ENCODE measurements around the gene NAV2. TPM values are rescaled to one million over a fixed set of nuclear protein-coding genes. Genes with fewer than 3 reads are reported as not detected.

Gene NAV2
- polyA plus RNA-seq, 1 experiment = 5.1 TPM

DNA sequence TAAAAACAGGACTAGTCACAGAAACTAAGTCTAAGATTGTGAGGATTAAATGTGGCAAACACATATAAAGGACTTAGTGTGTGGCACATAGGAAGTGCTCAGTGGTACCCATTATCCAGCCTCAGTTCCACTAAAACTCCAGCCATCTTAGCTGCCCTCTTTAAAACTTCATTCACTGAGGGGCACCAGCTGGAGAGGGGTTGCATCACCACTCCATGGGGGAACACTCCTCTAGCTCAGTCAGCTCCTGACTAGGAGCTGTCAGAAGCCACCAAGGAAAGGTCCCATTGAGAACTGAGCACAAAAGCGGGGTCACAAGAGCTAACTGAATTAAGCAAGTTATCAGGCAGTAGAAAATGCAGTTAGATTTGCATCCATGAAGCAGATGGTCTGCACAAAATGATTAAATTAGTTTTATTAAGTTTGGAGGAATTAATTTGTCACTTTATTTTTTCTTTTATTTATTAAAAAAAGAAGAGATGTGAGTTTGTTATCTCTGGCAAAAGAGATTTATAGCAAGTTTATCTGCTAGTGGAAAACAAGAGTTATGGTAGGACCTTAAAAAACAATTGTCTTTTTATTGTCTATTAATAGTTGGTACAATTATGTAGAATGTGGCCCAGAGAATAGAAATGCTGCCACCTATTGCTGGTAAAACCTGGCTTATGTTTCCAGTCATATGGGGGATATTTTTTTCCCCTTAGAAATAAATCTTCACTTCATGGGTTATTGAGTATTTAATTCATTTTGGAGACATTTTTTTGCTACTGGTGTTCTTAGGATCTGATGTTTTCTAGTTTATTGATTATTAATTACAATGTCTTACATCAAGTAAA, 95.7 kb downstream of the NAV2 start:
- no peak for DNase-seq (ENCODE audit: low read depth, low spot score)
- ChIA-PET POLR2A (no interaction called here), CTCF (interaction anchor here (0.6 to 1.2 kb wide), 6 partner anchors 8 to 549 kb away, joined by 3 to 4 read pairs (median 3); no protein-coding TSS in a partner anchor)
- TF ChIP-seq, protein P1, sequence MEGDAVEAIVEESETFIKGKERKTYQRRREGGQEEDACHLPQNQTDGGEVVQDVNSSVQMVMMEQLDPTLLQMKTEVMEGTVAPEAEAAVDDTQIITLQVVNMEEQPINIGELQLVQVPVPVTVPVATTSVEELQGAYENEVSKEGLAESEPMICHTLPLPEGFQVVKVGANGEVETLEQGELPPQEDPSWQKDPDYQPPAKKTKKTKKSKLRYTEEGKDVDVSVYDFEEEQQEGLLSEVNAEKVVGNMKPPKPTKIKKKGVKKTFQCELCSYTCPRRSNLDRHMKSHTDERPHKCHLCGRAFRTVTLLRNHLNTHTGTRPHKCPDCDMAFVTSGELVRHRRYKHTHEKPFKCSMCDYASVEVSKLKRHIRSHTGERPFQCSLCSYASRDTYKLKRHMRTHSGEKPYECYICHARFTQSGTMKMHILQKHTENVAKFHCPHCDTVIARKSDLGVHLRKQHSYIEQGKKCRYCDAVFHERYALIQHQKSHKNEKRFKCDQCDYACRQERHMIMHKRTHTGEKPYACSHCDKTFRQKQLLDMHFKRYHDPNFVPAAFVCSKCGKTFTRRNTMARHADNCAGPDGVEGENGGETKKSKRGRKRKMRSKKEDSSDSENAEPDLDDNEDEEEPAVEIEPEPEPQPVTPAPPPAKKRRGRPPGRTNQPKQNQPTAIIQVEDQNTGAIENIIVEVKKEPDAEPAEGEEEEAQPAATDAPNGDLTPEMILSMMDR (IDR thresholded peaks at IDR 0.05; ENCODE audit: low read depth, low read length) = 0 out of 2 replicates have a peak, but pooled peaks have one; percentile 27
- H3K4me3 ChIP-seq (ENCODE audit: low read depth, low read length) = no peak overlapping the region
- no peaks in the 10 kb centered on the region for H3K27me3 ChIP-seq (ENCODE audit: control insufficient read depth, insufficient read depth, low read length)
- no peaks in the 10 kb centered on the region for H3K9me3 ChIP-seq (ENCODE audit: control insufficient read depth, insufficient read depth, low read length)
- no peak overlapping the region for H3K27ac ChIP-seq (ENCODE audit: low read depth, low read length)

DNA sequence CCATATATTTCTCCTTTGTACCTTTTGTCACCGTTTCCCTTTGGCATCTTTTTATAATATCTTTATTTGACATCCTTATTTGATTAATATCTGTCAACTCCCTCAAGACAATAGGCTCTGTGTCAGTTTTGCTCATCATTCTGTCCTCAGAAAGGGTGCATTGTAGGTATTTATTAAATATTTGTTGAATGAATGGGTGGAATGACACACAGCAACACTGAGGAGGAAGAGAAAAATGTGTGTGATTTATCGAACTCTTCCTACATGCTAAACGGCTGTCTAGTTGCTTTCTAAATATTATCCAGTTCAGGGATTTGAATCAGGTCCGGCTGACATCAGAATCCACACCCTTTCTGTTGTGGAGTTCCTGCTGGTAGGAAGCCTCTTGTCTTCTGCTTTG, 98.2 kb downstream of the NAV2 start:
- TF ChIP-seq, protein P1 (IDR thresholded peaks at IDR 0.05; ENCODE audit: low read depth, low read length) = no peak
- H3K27me3 ChIP-seq (ENCODE audit: control insufficient read depth, insufficient read depth, low read length) = no peaks in the 10 kb centered on the region
- POLR2A ChIA-PET = no interaction called here
- H3K27ac ChIP-seq (ENCODE audit: low read depth, low read length) = no peak overlapping the region
- no peak overlapping the region for H3K4me3 ChIP-seq (ENCODE audit: low read depth, low read length)
- DNase-seq (ENCODE audit: low read depth, low spot score) = no peak
- CTCF ChIA-PET = interaction anchor here (0.9 to 1.0 kb wide), 2 partner anchors 92 to 317 kb away, joined by 3 read pairs; no protein-coding TSS in a partner anchor
- H3K9me3 ChIP-seq (ENCODE audit: control insufficient read depth, insufficient read depth, low read length) = no peaks in the 10 kb centered on the region

DNA sequence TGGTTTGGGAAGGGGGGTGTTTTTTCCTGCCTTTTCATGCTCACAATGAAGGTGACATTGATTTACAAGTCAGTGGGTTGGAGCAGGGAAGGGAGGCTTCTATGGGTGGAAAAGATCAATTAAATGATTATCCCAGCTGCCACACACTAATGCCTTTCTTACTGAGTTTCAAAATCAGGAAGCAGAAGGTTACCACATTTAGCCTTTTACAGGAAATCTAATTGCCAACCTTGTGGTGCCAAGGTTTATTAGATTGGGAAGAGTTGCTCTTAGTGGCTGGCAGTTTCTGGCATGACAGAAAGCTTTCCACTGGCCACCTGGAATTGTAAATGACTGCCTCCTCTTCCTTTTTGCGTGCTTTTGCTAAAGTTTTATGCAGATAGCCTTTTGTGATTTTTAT, 98.7 kb downstream of the NAV2 start:
- Histone ChIP-seq H3K27me3 (ENCODE audit: control insufficient read depth, insufficient read depth, low read length) (no peaks in the 10 kb centered on the region), H3K4me3 (ENCODE audit: low read depth, low read length) (no peak overlapping the region), H3K27ac (ENCODE audit: low read depth, low read length) (no peak overlapping the region), H3K9me3 (ENCODE audit: control insufficient read depth, insufficient read depth, low read length) (no peaks in the 10 kb centered on the region)
- TF ChIP-seq, protein P1 (IDR thresholded peaks at IDR 0.05; ENCODE audit: low read depth, low read length) = no peak
- ChIA-PET POLR2A (no interaction called here), CTCF (interaction anchor here (1.0 kb wide), 1 partner anchor 317 kb away, joined by 3 read pairs; no protein-coding TSS in a partner anchor)
- no peak for DNase-seq (ENCODE audit: low read depth, low spot score)

DNA sequence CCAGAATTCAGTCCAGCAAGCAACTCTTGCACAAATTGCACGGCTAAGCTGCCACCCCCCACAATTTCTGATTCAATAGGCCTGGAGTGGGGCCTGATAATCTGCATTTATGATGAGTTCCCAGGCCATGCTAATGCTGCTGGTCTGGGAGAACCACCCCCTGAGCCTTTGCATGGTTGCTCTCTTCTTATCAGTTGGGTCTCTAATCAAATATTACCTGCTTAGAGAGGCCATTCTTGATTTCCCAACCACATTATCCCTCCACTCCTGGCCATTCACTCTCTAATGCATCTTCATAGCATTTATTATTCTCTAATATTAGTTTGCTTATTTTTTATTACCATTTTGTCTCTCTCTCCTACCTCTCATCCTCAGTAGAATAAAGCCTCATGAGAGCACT, 99.5 kb downstream of the NAV2 start:
- Histone ChIP-seq H3K4me3 (ENCODE audit: low read depth, low read length) (no peak overlapping the region), H3K27me3 (ENCODE audit: control insufficient read depth, insufficient read depth, low read length) (no peaks in the 10 kb centered on the region), H3K9me3 (ENCODE audit: control insufficient read depth, insufficient read depth, low read length) (no peaks in the 10 kb centered on the region), H3K27ac (ENCODE audit: low read depth, low read length) (no peak overlapping the region)
- TF ChIP-seq, protein P1 (IDR thresholded peaks at IDR 0.05; ENCODE audit: low read depth, low read length) = no peak
- CTCF ChIA-PET = no interaction called here
- POLR2A ChIA-PET = no interaction called here
- no peak for DNase-seq (ENCODE audit: low read depth, low spot score)

DNA sequence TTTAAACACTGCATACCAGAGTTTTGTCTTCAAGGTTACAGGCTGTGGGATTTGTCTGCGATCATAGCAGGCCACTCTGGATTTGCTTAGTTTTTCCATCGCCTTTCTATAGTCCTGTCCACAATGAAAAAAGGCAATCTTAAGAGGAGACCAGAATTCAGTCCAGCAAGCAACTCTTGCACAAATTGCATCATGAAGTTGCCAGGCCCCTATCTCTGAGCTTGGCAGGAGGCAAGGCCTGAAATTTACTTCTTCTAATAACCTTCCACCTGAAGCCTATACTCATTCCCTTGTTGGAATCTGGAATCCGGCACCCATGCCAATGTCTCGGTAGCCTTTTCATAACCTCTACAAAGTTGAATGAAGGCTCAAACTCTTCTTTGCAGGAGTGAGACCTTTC, 100.1 kb downstream of the NAV2 start:
- POLR2A ChIA-PET = no interaction called here
- H3K9me3 ChIP-seq (ENCODE audit: control insufficient read depth, insufficient read depth, low read length) = no peaks in the 10 kb centered on the region
- no peak for DNase-seq (ENCODE audit: low read depth, low spot score)
- H3K4me3 ChIP-seq (ENCODE audit: low read depth, low read length) = no peak overlapping the region
- H3K27ac ChIP-seq (ENCODE audit: low read depth, low read length) = no peak overlapping the region
- no peaks in the 10 kb centered on the region for H3K27me3 ChIP-seq (ENCODE audit: control insufficient read depth, insufficient read depth, low read length)
- CTCF ChIA-PET = no interaction called here
- TF ChIP-seq, protein P1 (IDR thresholded peaks at IDR 0.05; ENCODE audit: low read depth, low read length) = no peak
